ENCODE results near the gene TFPT. TPM values are rescaled to one million over a fixed set of nuclear protein-coding genes. Genes with fewer than 3 reads are reported as not detected.

Gene TFPT
- total and polyA plus RNA-seq, 4 experiments from 2014 or later, result 17.2 to 31.0 (median 18.3) TPM

- Histone ChIP-seq H3K27ac (ENCODE audit: low read depth, low read length) (no peak overlapping the region), H3K9me3 (ENCODE audit: control insufficient read depth in 1 of 2, low read length in 2 of 2) (no peaks in the 10 kb centered on the region), H3K4me1 (ENCODE audit: insufficient read depth, low read length) (peaks cover 11% of the 10 kb centered on the region), H3K4me3 (ENCODE audit: low read length in 2 of 2) (no peak overlapping the region), H3K36me3 (ENCODE audit: insufficient read depth, low read length) (peaks cover 10% of the 10 kb centered on the region), H3K27me3 (ENCODE audit: insufficient read depth, low read length) (no peaks in the 10 kb centered on the region)
- ChIA-PET CTCF (ENCODE audit: partially characterized antibody) (no interaction called here), POLR2A (ENCODE audit: partially characterized antibody) (no interaction called here)
- Mint-ChIP-seq H3K4me3 (no peak overlapping the region), H3K4me1 (peaks cover 8 to 25% (median 16%) of the 10 kb centered on the region in 4 donors), H3K27ac (peak overlapping the region in 1 of 7 donors; percentile 24), H3K9me3 (peaks cover 0 to 2% (median 0%) of the 10 kb centered on the region in 8 donors), H3K36me3 (peaks cover 0 to 21% of the 10 kb centered on the region in 2 donors), H3K27me3 (no peaks in the 10 kb centered on the region)
- intact Hi-C loops (cut with micrococcal nuclease), result no loop called here
- peak in 2 of 5 donors; percentile 50 to 54 for DNase-seq
Observed at GRCh38 chr19:54133312-54133956, 18.0 kb upstream of the TFPT start.

- Histone ChIP-seq H3K27ac (ENCODE audit: low read depth, low read length) (no peak overlapping the region), H3K36me3 (ENCODE audit: insufficient read depth, low read length) (peaks cover 35% of the 10 kb centered on the region), H3K4me3 (ENCODE audit: low read length in 2 of 2) (no peak overlapping the region), H3K9me3 (ENCODE audit: control insufficient read depth in 1 of 2, low read length in 2 of 2) (no peaks in the 10 kb centered on the region), H3K4me1 (ENCODE audit: insufficient read depth, low read length) (no peaks in the 10 kb centered on the region), H3K27me3 (ENCODE audit: insufficient read depth, low read length) (no peaks in the 10 kb centered on the region)
- Mint-ChIP-seq H3K36me3 (peaks cover 14 to 40% of the 10 kb centered on the region in 2 donors), H3K9me3 (peaks cover 0 to 2% (median 0%) of the 10 kb centered on the region in 8 donors), H3K27me3 (no peaks in the 10 kb centered on the region), H3K27ac (no peak overlapping the region), H3K4me3 (no peak overlapping the region), H3K4me1 (peaks cover 0 to 6% (median 5%) of the 10 kb centered on the region in 4 donors)
- ChIA-PET POLR2A (ENCODE audit: partially characterized antibody) (interaction anchor here (1.0 kb wide), 1 partner anchor 15 kb away, joined by 3 read pairs; the partner anchor contains the start of genes PRPF31 and TFPT), CTCF (ENCODE audit: partially characterized antibody) (no interaction called here)
- intact Hi-C loops (cut with micrococcal nuclease), result no loop called here
- peak in 1 of 5 donors; percentile 7 for DNase-seq
Observed at GRCh38 chr19:54129617-54129996, 14.2 kb upstream of the TFPT start.

- Histone ChIP-seq H3K4me3 (ENCODE audit: low read length in 2 of 2) (no peak overlapping the region), H3K4me1 (ENCODE audit: insufficient read depth, low read length) (no peaks in the 10 kb centered on the region), H3K27me3 (ENCODE audit: insufficient read depth, low read length) (no peaks in the 10 kb centered on the region), H3K36me3 (ENCODE audit: insufficient read depth, low read length) (peaks cover 40% of the 10 kb centered on the region), H3K27ac (ENCODE audit: low read depth, low read length) (no peak overlapping the region), H3K9me3 (ENCODE audit: control insufficient read depth in 1 of 2, low read length in 2 of 2) (no peaks in the 10 kb centered on the region)
- Mint-ChIP-seq H3K27me3 (no peaks in the 10 kb centered on the region), H3K27ac (no peak overlapping the region), H3K9me3 (peaks cover 0 to 2% (median 0%) of the 10 kb centered on the region in 8 donors), H3K36me3 (peaks cover 17 to 43% of the 10 kb centered on the region in 2 donors), H3K4me1 (no peaks in the 10 kb centered on the region), H3K4me3 (no peak overlapping the region)
- intact Hi-C loops (cut with micrococcal nuclease), result no loop called here
- CTCF ChIA-PET (ENCODE audit: partially characterized antibody), result no interaction called here
- POLR2A ChIA-PET (ENCODE audit: partially characterized antibody), result interaction anchor here (1.0 kb wide), 1 partner anchor 14 kb away, joined by 3 read pairs; the partner anchor contains the start of genes PRPF31 and TFPT
- DNase-seq, result no peak
Observed at GRCh38 chr19:54128796-54129616, 13.5 kb upstream of the TFPT start.

- no peaks in the 10 kb centered on the region for H3K4me1 ChIP-seq (ENCODE audit: insufficient read depth, low read length)
- H3K27ac ChIP-seq (ENCODE audit: low read depth, low read length), result no peak overlapping the region
- Mint-ChIP-seq H3K36me3 (peaks cover 18 to 47% of the 10 kb centered on the region in 2 donors), H3K4me3 (no peak overlapping the region), H3K4me1 (no peaks in the 10 kb centered on the region), H3K27me3 (no peaks in the 10 kb centered on the region), H3K27ac (no peak overlapping the region), H3K9me3 (peaks cover 0 to 2% (median 0%) of the 10 kb centered on the region in 8 donors)
- H3K4me3 ChIP-seq (ENCODE audit: low read length in 2 of 2), result no peak overlapping the region
- ChIA-PET CTCF (ENCODE audit: partially characterized antibody) (no interaction called here), POLR2A (ENCODE audit: partially characterized antibody) (interaction anchor here (1.5 to 2.2 kb wide), 2 partner anchors 8 to 13 kb away, joined by 3 to 6 read pairs; partner anchors contain the start of genes CNOT3, PRPF31 and TFPT)
- intact Hi-C loops (cut with micrococcal nuclease), result no loop called here
- peaks cover 46% of the 10 kb centered on the region for H3K36me3 ChIP-seq (ENCODE audit: insufficient read depth, low read length)
- no peak for DNase-seq
- H3K27me3 ChIP-seq (ENCODE audit: insufficient read depth, low read length), result no peaks in the 10 kb centered on the region
- no peaks in the 10 kb centered on the region for H3K9me3 ChIP-seq (ENCODE audit: control insufficient read depth in 1 of 2, low read length in 2 of 2)
Observed at GRCh38 chr19:54128441-54128725, 12.9 kb upstream of the TFPT start.

GRCh38 chr19:54127688-54128440, 12.4 kb upstream of the TFPT start:
- Histone ChIP-seq H3K9me3 (ENCODE audit: control insufficient read depth in 1 of 2, low read length in 2 of 2) (no peaks in the 10 kb centered on the region), H3K4me1 (ENCODE audit: insufficient read depth, low read length) (no peaks in the 10 kb centered on the region), H3K36me3 (ENCODE audit: insufficient read depth, low read length) (peaks cover 51% of the 10 kb centered on the region), H3K4me3 (ENCODE audit: low read length in 2 of 2) (no peak overlapping the region), H3K27me3 (ENCODE audit: insufficient read depth, low read length) (no peaks in the 10 kb centered on the region), H3K27ac (ENCODE audit: low read depth, low read length) (no peak overlapping the region)
- Mint-ChIP-seq H3K4me1 (no peaks in the 10 kb centered on the region), H3K36me3 (peaks cover 21 to 51% of the 10 kb centered on the region in 2 donors), H3K4me3 (no peak overlapping the region), H3K9me3 (peaks cover 0 to 2% (median 0%) of the 10 kb centered on the region in 8 donors), H3K27me3 (no peaks in the 10 kb centered on the region), H3K27ac (no peak overlapping the region)
- ChIA-PET CTCF (ENCODE audit: partially characterized antibody) (no interaction called here), POLR2A (ENCODE audit: partially characterized antibody) (interaction anchor here (1.5 to 2.2 kb wide), 2 partner anchors 9 to 12 kb away, joined by 3 to 6 read pairs; partner anchors contain the start of genes CNOT3, PRPF31 and TFPT)
- intact Hi-C loops (cut with micrococcal nuclease), result no loop called here
- no peak for DNase-seq

GRCh38 chr19:54125713-54126112, 10.3 kb upstream of the TFPT start:
- CTCF ChIA-PET (ENCODE audit: partially characterized antibody), result no interaction called here
- H3K27me3 Mint-ChIP-seq, result no peaks in the 10 kb centered on the region
- H3K9me3 ChIP-seq (ENCODE audit: control insufficient read depth in 1 of 2, low read length in 2 of 2), result no peaks in the 10 kb centered on the region
- intact Hi-C loops (cut with micrococcal nuclease), result no loop called here
- no peaks in the 10 kb centered on the region for H3K4me1 Mint-ChIP-seq
- H3K9me3 Mint-ChIP-seq, result peaks cover 0 to 2% (median 0%) of the 10 kb centered on the region in 8 donors
- no peak overlapping the region for H3K4me3 Mint-ChIP-seq
- peaks cover 27 to 52% of the 10 kb centered on the region in 2 donors for H3K36me3 Mint-ChIP-seq
- no peak overlapping the region for H3K27ac ChIP-seq (ENCODE audit: low read depth, low read length)
- H3K4me1 ChIP-seq (ENCODE audit: insufficient read depth, low read length), result no peaks in the 10 kb centered on the region
- H3K36me3 ChIP-seq (ENCODE audit: insufficient read depth, low read length), result peaks cover 68% of the 10 kb centered on the region
- no peak overlapping the region for H3K27ac Mint-ChIP-seq
- no peak for DNase-seq
- no peaks in the 10 kb centered on the region for H3K27me3 ChIP-seq (ENCODE audit: insufficient read depth, low read length)
- no peak overlapping the region for H3K4me3 ChIP-seq (ENCODE audit: low read length in 2 of 2)
- POLR2A ChIA-PET (ENCODE audit: partially characterized antibody), result no interaction called here

- peaks cover 0 to 1% (median 0%) of the 10 kb centered on the region in 4 donors for H3K4me1 Mint-ChIP-seq
- Histone ChIP-seq H3K4me1 (ENCODE audit: insufficient read depth, low read length) (no peaks in the 10 kb centered on the region), H3K27me3 (ENCODE audit: insufficient read depth, low read length) (no peaks in the 10 kb centered on the region), H3K4me3 (ENCODE audit: low read length in 2 of 2) (no peak overlapping the region), H3K27ac (ENCODE audit: low read depth, low read length) (no peak overlapping the region), H3K36me3 (ENCODE audit: insufficient read depth, low read length) (peaks cover 77% of the 10 kb centered on the region), H3K9me3 (ENCODE audit: control insufficient read depth in 1 of 2, low read length in 2 of 2) (no peaks in the 10 kb centered on the region)
- peaks cover 35 to 59% of the 10 kb centered on the region in 2 donors for H3K36me3 Mint-ChIP-seq
- H3K4me3 Mint-ChIP-seq, result no peak overlapping the region
- intact Hi-C loops (cut with micrococcal nuclease), result no loop called here
- DNase-seq, result no peak
- no peak overlapping the region for H3K27ac Mint-ChIP-seq
- no peaks in the 10 kb centered on the region for H3K27me3 Mint-ChIP-seq
- POLR2A ChIA-PET (ENCODE audit: partially characterized antibody), result interaction anchor here (1.7 to 2.3 kb wide), 2 partner anchors 9 to 34 kb away, joined by 4 to 11 read pairs; partner anchors contain the start of genes PRPF31 and TFPT
- CTCF ChIA-PET (ENCODE audit: partially characterized antibody), result no interaction called here
- H3K9me3 Mint-ChIP-seq, result peaks cover 0 to 2% (median 0%) of the 10 kb centered on the region in 8 donors
Observed at GRCh38 chr19:54124393-54124792, 8.9 kb upstream of the TFPT start.

Measured in CD4-positive, alpha-beta memory T cell (primary cell).